GM18499 (cell line): ENCODE results near the gene MEAK7.
"Not testable (repeated sequence)": the region's sequence is repeated elsewhere in the genome, so short reads cannot be mapped to it uniquely, and the experiment has no call there.

ENCODE experiments used
- ATAC-seq: cut with Tn5 transposase; IDR thresholded peaks from one replicate; pipeline ENCODE4 v1.9.1; 2021; ENCODE audit warnings: moderate number of reproducible peaks; ENCODE audit not compliant: insufficient read depth, unreplicated experiment

Gene MEAK7

DNA sequence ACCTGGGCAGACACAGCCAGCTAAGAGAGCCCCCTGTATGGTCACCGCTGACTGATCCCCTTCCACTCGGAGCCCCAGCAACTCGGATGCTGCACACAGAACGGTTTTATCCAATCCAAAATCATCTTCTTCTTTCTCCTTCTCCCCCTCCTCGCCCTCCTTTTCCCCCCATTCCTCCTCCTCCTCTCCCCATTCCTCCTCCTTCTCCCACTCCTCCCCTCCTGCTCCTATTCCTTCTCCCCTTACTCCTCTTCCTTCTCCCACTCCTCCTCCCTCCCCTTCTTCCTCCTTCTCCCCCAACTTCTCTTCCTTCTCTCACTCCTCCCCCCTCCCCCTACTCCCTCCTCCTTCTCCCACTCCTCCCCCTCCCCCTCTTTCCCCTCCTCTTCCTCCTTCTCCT lies 30.4 kb upstream of the MEAK7 start:
- ATAC-seq: no peak

DNA sequence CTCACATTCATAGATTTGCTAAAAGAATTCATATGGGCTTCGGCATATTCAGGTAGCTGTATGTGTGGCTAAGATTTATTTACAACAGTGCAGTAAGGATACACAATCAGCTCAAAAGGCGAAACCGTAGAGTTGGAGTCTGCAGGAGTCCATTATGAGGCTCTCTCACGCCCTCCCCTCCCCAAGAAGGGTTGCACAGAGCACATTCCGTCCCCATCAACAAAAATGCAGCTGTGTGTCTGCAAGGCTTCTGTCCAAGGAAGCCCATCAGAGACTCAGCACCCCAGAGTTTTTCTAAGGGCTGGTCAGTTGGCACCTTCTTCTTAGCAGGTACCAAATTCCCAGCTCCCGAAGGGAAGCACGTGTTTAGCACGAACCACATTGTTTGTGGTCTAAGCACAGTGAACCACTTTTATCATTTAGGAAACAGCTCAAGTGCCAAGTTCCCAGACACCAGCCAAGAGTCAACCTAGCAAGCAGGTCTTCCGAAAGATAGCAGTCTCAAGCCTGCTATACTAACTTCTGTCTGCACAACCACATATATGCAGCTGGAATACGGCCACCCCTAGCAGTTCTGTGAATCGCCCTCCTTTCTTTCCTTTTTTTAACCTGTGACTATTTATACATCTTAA lies 28.5 kb upstream of the MEAK7 start:
- no peak for ATAC-seq

- ATAC-seq: no peak
These were observed 27.8 kb upstream of the MEAK7 start for GRCh38 chr16:84532291-84532724.

- ATAC-seq: no peak
These were observed 27.2 kb upstream of the MEAK7 start for GRCh38 chr16:84531671-84532111.

DNA sequence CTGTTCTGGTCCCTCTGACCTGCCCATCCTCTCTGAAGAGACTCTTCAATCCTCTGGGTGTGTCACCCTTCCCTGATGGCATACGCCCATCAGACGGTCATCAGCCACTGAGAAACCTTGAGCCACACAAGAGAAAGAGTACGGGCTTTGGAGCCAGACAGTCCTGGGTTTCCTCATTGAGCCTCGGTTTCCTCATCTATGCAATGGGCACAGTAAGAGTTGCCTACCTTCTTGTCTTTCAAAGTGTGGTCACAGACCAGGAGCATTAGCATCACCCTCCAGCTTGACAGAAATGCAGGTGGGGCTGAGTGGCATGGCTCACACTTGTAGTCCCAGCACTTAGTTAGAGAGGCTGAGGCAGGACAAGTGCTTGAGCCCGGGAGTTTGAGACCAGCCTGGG lies 26.1 kb upstream of the MEAK7 start:
- ATAC-seq: no peak

GRCh38 chr16:84529607-84530006 lies 25.1 kb upstream of the MEAK7 start:
- ATAC-seq: no peak

DNA sequence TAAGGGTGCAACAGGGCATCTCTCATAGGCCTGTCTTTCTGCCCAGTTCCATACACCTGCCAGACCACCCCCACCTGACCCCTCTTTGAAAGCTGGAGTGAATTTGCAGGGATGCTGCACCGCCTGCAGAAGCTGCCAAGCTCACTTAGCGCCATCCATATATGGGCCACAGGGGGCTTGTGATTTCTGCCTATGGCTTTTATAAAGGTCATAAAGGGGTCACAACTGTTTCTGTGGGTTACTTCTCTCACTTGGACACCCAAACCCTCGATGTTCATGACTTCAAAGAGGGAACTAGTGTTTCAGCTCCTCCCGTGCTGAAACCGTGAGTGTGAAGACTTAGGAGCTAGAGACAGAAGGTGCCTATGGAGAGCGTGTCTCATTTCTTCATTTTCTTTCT lies 23.9 kb upstream of the MEAK7 start:
- ATAC-seq: no peak

DNA sequence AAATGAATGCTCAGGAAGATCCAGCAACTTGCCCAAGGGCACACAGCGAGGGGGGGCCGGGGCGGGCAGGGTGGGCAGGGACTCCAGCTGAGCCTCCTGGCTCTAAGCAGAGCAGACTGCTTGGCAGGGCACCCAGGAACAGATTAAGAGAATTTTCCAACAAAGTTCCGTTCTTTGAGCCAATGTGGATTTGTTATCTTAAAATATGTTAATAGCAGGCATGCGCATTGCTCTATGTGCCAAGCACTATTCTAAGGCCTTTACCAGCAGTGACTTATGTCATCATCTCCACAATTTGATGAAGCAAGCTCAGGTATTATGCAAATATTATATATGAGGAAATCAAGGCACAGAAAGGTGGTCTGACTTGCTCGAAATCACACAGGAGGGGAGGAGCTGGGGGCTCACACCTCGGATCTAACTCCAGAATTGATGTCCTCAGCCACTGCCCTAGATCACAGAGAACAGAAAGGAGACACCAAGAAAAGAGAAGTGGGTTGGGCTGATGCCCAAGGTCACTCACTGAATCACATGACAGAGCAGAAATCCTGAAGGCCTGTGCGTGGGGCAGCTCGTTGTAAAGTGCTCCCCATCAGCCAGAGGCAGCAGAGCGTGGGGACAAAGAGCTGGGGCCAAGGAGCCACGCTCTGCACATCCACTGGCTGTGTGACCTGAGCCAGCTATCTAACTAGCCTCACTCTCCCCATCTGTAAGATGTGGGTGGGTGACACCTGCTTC lies 23.2 kb upstream of the MEAK7 start:
- ATAC-seq: no peak

DNA sequence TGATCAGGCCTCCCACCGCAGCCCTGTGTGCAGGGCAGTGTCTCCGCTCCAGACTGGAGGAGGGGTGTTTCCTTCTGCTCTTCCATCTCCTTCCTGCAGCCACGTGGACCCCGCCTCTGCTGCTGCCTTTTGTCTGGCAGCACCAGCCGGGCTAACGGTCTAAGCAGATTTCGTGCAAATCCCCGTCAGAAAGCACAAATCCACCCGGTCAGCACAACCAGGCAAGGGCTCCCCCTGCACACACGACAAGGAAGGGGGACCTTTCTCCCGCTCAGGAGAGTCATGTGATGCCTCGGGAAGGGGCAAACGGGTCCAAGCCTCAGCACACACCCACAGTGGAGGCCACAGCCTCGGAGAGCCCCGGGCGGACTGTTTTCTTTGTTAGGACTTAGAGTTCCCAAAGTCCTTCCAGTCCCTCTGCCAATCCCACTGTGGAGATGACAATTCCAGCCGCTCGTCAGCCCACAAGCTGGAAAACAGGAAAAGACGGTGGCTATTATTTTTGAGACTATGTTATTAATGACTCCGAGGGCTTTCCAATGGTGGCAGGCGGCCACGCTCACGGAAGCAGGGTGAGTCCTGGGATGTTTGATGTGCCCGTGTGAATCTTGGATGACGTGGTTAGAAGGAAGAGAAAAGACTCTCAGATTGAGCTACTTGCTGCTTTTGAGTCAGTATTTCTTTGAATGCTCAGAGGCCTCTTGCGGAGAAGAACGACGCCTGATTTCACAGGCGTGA lies 22.5 kb upstream of the MEAK7 start:
- no peak for ATAC-seq

- ATAC-seq: not testable (repeated sequence)
These were observed 20.6 kb upstream of the MEAK7 start for GRCh38 chr16:84524941-84525581.

- ATAC-seq: no peak
These were observed 20.0 kb upstream of the MEAK7 start for GRCh38 chr16:84524346-84524920.

- ATAC-seq: no peak
These were observed 17.0 kb upstream of the MEAK7 start for GRCh38 chr16:84521497-84521770.

- ATAC-seq: no peak
These were observed 16.5 kb upstream of the MEAK7 start for GRCh38 chr16:84520725-84521496.

- ATAC-seq: no peak
These were observed 15.4 kb upstream of the MEAK7 start for GRCh38 chr16:84519855-84520254.

GRCh38 chr16:84518804-84519341 lies 14.4 kb upstream of the MEAK7 start:
- ATAC-seq: no peak

DNA sequence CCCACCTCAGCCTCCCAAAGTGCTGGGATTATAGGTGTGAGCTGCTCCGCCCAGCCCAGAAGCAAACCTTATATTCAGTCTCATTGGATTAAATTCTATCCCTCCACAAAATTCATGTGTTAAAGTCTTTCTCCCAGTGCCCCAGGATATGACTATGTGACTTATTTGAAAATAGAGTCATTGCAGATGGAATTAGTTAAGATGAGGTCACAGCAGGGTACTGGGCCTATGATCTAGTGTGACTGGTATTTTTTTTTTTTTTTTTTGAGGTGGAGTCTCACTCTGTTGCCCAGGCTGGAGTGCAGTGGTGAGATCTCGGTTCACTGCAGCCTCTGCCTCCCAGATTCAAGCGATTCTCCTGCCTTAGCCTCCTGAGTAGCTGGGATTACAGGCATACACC lies 13.8 kb upstream of the MEAK7 start:
- not testable (repeated sequence) for ATAC-seq

DNA sequence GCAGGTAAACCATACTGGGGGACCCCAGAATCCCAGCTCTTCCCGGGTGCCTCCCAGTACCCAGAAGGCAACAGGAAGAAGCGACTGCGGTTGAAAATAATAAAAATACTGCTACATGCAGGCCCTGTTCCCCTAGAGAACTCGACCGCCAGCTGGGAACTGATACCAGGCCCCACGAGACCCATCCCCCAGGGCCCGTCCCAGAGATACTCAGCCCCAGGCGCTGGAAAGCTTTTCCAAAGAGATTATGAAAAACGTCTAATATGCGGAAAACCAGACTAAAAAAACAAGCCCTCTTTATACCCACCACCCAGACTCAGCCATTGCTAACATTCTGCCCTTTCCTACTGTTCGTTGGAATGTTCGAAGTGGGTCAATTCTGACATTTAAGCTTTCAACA lies 12.9 kb upstream of the MEAK7 start:
- ATAC-seq: no peak

DNA sequence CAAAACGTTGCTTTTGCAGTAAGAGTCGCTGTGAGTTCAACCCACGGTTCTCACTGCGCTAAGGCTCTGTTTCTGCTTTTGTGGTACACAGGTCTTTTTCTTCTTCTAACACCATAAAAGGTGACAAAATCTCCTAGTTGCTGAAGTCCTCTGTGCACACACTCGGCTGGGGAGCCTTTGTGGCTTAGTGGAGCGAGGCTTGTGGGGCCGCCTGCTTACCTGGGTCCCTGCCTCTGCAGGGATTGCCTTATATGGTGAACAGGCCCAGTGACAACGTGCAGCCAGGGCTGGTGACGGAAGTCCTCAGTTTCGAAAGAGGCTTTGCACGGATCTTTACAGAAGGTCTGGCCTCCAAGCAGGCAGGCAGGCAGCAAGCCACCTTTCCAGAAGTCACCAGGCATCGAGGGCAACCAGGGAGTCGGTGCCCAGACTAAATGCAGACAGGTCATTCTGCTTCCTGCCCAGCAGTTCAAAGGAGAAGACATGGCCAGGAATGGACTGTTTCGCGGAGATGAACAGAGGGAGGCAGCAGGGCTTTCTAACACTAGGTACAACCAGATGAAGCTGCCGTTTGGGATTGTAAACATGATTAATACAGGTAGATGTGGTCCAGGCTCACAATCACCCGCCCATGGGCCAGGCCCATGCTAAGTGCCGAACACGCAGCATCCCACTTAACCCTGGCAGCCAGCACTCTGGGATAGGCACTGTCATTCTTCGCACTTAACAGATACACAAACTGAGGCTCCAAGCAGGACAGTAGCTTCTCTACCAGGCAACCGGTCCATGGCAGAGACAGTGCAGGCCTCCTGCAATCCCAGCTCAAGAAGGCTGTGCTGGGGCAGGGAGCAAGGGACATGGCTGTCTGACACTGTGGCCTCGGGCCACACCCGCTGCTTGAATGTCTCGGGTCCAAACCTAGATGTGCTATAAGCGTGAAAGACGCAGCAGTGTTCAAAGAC lies 10.7 kb upstream of the MEAK7 start:
- ATAC-seq: peak; percentile 84
